ENCODE measurements around the gene ANK3.

Gene ANK3

GRCh38 chr10:60410970-60411369 lies 21.3 kb upstream of the ANK3 start:
- TF ChIP-seq, protein P1, sequence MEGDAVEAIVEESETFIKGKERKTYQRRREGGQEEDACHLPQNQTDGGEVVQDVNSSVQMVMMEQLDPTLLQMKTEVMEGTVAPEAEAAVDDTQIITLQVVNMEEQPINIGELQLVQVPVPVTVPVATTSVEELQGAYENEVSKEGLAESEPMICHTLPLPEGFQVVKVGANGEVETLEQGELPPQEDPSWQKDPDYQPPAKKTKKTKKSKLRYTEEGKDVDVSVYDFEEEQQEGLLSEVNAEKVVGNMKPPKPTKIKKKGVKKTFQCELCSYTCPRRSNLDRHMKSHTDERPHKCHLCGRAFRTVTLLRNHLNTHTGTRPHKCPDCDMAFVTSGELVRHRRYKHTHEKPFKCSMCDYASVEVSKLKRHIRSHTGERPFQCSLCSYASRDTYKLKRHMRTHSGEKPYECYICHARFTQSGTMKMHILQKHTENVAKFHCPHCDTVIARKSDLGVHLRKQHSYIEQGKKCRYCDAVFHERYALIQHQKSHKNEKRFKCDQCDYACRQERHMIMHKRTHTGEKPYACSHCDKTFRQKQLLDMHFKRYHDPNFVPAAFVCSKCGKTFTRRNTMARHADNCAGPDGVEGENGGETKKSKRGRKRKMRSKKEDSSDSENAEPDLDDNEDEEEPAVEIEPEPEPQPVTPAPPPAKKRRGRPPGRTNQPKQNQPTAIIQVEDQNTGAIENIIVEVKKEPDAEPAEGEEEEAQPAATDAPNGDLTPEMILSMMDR (IDR thresholded peaks at IDR 0.05), result no peak

- TF ChIP-seq, protein P1 (IDR thresholded peaks at IDR 0.05), result no peak
These were observed 19.5 kb upstream of the ANK3 start for GRCh38 chr10:60409202-60409601.

- TF ChIP-seq, protein P1 (IDR thresholded peaks at IDR 0.05), result no peak
These were observed 16.5 kb upstream of the ANK3 start for GRCh38 chr10:60406182-60406581.

DNA sequence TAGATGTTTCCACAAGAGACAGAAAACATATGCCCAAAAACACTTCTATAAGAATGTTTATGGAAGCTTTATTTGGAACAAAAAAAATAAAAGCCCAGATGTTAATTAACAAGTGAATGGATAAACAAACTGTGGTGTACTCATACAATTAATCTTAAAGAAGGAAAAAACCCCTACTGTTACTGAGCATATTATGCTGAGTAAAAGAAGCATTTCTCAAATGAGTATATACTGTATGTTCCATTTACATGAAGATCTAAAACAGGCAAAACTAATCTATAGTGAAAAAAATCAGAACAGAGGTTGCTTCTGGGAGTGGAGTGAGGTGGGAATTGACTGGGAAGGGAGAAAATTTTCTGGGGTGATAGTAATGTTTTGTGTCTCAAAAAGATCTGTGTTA lies 15.5 kb upstream of the ANK3 start:
- TF ChIP-seq, protein P1 (IDR thresholded peaks at IDR 0.05), result no peak

- TF ChIP-seq, protein P1 (IDR thresholded peaks at IDR 0.05), result no peak
These were observed 13.6 kb upstream of the ANK3 start for GRCh38 chr10:60403168-60403873.

DNA sequence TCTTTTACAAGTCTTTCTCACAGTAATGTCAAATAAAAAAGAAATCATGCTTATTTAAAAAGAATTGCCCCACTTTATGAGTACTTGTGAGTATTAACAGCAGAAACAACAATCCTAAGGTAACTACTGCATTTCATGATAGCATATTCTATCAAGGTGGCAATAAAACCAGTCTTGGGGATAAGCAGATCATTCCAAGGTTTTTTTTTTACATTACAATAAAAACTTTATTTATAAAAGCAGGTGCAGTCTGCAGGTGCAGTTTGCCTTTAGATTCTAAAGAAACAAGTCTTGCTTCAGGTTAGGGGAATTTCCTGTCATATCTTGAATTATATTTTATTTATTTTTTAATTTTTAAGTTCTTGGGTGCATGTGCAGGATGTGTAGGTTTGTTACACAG lies 10.7 kb upstream of the ANK3 start:
- TF ChIP-seq, protein P1 (IDR thresholded peaks at IDR 0.05), result no peak

DNA sequence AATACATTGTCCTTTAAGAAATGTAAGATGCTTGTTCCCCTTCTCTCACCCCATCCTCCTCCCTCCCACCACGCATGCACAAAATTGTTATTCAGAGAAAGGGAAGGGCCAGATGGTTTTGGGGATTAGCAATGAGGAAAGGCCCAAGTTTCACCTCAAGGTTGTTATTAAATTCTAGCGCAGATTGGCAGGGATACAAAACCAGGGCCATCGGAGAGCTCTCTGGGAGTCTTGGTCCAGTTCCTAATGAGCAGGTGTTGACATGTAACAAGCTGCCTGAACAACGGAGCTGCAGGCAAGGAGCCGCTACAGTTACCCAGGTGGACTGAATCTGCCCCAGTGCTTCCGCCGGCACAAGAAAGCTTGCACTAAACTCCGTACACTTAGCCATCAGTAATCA lies 9.7 kb upstream of the ANK3 start:
- TF ChIP-seq, protein P1 (IDR thresholded peaks at IDR 0.05), result no peak

GRCh38 chr10:60397792-60398191 lies 8.1 kb upstream of the ANK3 start:
- TF ChIP-seq, protein P1 (IDR thresholded peaks at IDR 0.05), result no peak

Data from LNCAP (cell line).